Measurements from ENCODE around the gene GAL3ST2. TPM values are rescaled to one million over a fixed set of nuclear protein-coding genes. Genes with fewer than 3 reads are reported as not detected.

The GAL3ST2 gene
- total and polyA plus RNA-seq, 2 of the 8 experiments (the other 6 are each of a cell fraction or from before 2014, with no cell fraction given): not detected

- no peak overlapping the region for H2AFZ ChIP-seq (ENCODE audit: low read length)
- H3K27ac ChIP-seq (ENCODE audit: low read depth, low read length): no peak overlapping the region
- WGBS, 2 experiments (ENCODE audit: extremely low coverage in 1 of 2, insufficient coverage in 1 of 2, insufficient read length in 1 of 2, insufficient replicate concordance in 2 of 2, low coverage in 1 of 2, low lambda C conversion rate in 2 of 2, missing lambda C conversion rate in 1 of 2): 94% methylated on average over 9 of the region's 13 CpGs; no CpG with 5 or more reads in 1 of the 2 experiments
- TF ChIP-seq KDM5A (IDR thresholded peaks at IDR 0.05; ENCODE audit: low read length): no peak
- TF ChIP-seq KDM1A (IDR thresholded peaks at IDR 0.05; ENCODE audit: borderline replicate concordance, low read length): no peak
- TF ChIP-seq MAFK (IDR thresholded peaks at IDR 0.05; ENCODE audit: low read depth, low read length): no peak
- TF ChIP-seq TBP (IDR thresholded peaks at IDR 0.05; ENCODE audit: low read depth, low read length): no peak
- TF ChIP-seq ATF2 (IDR thresholded peaks at IDR 0.05; ENCODE audit: low read length): no peak
- TF ChIP-seq CTBP2 (IDR thresholded peaks at IDR 0.05; ENCODE audit: borderline replicate concordance, insufficient read depth, insufficient read length, low read length): no peak
- no peak for TF ChIP-seq EZH2 (IDR thresholded peaks at IDR 0.05; ENCODE audit: low read depth, low read length, severe bottlenecking)
- TF ChIP-seq RFX5 (IDR thresholded peaks at IDR 0.05; ENCODE audit: borderline replicate concordance, low read depth, low read length): no peak
- no peak for TF ChIP-seq POLR2A (IDR thresholded peaks at IDR 0.05; ENCODE audit: control extremely low read depth in 1 of 2, low read depth in 2 of 2, low read length in 2 of 2)
- TF ChIP-seq FOSL1 (IDR thresholded peaks at IDR 0.05; ENCODE audit: insufficient read depth, low read depth, low read length): no peak
Measured at GRCh38 chr2:241796209-241796608, 19.6 kb downstream of the GAL3ST2 start.

More at GRCh38 chr2:241796209-241796608, 19.6 kb downstream of the GAL3ST2 start:
- H3K9me3 ChIP-seq (ENCODE audit: insufficient read depth in 2 of 2, low read depth in 1 of 2, low read length in 1 of 2): peaks cover 0 to 2% of the 10 kb centered on the region in 2 experiments; a peak in 3 of 4 replicates
- H3K4me3 ChIP-seq (ENCODE audit: extremely low read depth in 1 of 4, insufficient read depth in 2 of 4, low read depth in 3 of 4, low read length in 4 of 4): no peak overlapping the region
- H3K23ac ChIP-seq (ENCODE audit: insufficient read length): no peak overlapping the region
- no peak overlapping the region for H2BK12ac ChIP-seq (ENCODE audit: low read depth, low read length)
- no peak overlapping the region for H2BK120ac ChIP-seq (replicated peaks; ENCODE audit: low read depth, low read length)
- H3K79me1 ChIP-seq (ENCODE audit: low read depth, low read length): no peaks in the 10 kb centered on the region
- H3K79me2 ChIP-seq (ENCODE audit: control insufficient read depth in 1 of 2, insufficient read depth in 2 of 2, low read length in 2 of 2): no peaks in the 10 kb centered on the region
- H2BK15ac ChIP-seq (ENCODE audit: low read length): no peak overlapping the region
- ChIA-PET CTCF (ENCODE audit: partially characterized antibody) (interaction anchor here (0.9 to 1.6 kb wide), 2 partner anchors 71 to 82 kb away, joined by 4 to 5 read pairs; no protein-coding TSS in a partner anchor), POLR2A (ENCODE audit: partially characterized antibody) (interaction anchor here (0.9 kb wide), 1 partner anchor 24 kb away, joined by 3 read pairs; no protein-coding TSS in a partner anchor)
- no peak overlapping the region for H3K9ac ChIP-seq (replicated peaks in 1 of 4; ENCODE audit: extremely low read depth in 1 of 4, low read depth in 3 of 4, low read length in 3 of 4)
- no peak for FAIRE-seq
- H3K14ac ChIP-seq (ENCODE audit: insufficient read length): no peak overlapping the region
- no peak overlapping the region for H2AK5ac ChIP-seq (ENCODE audit: low read depth, low read length)
- H3K56ac ChIP-seq (replicated peaks; ENCODE audit: insufficient read length, low read depth, low read length): no peak overlapping the region
- no peak overlapping the region for H2BK20ac ChIP-seq (ENCODE audit: low read length)
- no peak overlapping the region for H4K91ac ChIP-seq (replicated peaks; ENCODE audit: insufficient read length, low read length)
- H3K27me3 ChIP-seq (replicated peaks in 1 of 4; ENCODE audit: control insufficient read depth in 3 of 4, extremely low read depth in 1 of 4, insufficient read depth in 3 of 4, low read length in 3 of 4): no peaks in the 10 kb centered on the region
- H4K8ac ChIP-seq (ENCODE audit: extremely low read depth, insufficient read depth, low read length): no peak overlapping the region
- H3K23me2 ChIP-seq (ENCODE audit: low read depth, low read length): peaks cover 2% of the 10 kb centered on the region; the same call in 1 of the 2 replicates
- H2BK5ac ChIP-seq (ENCODE audit: low read depth, low read length): no peak overlapping the region
- no peak overlapping the region for H3K4ac ChIP-seq (replicated peaks; ENCODE audit: insufficient read length, low read depth, low read length)
- H3K18ac ChIP-seq (ENCODE audit: extremely low read depth, low read length): no peak overlapping the region
- H3K4me1 ChIP-seq (replicated peaks in 1 of 4; ENCODE audit: control insufficient read depth in 3 of 4, insufficient read depth in 4 of 4, low read length in 3 of 4): no peaks in the 10 kb centered on the region
- DNase-seq (ENCODE audit: low read depth in 1 of 2, low spot score in 2 of 2): no peak
- H4K5ac ChIP-seq (ENCODE audit: insufficient read length, low read depth, low read length): no peak overlapping the region
- no peaks in the 10 kb centered on the region for H4K20me1 ChIP-seq (replicated peaks in 1 of 2; ENCODE audit: control insufficient read depth in 1 of 2, insufficient read depth in 2 of 2, low read length in 2 of 2)
- H3K4me2 ChIP-seq (ENCODE audit: insufficient read depth in 1 of 2, low read depth in 2 of 2, low read length in 2 of 2): no peak overlapping the region
- H3K36me3 ChIP-seq (ENCODE audit: control insufficient read depth in 2 of 4, insufficient read depth in 4 of 4, low read length in 3 of 4): no peaks in the 10 kb centered on the region

Data from H1 (cell line).